ENCODE results near the gene SYNPO. TPM values are rescaled to one million over a fixed set of nuclear protein-coding genes. Genes with fewer than 3 reads are reported as not detected.

SYNPO gene
- total RNA-seq, 2 donors from 2014 or later = 503 to 769 TPM

Other genes with a start within 250 kb of the SYNPO start
- 100 to 1,000 TPM; 255 to 433 TPM for gene CD74, start 227.8 kb upstream of the SYNPO start, total RNA-seq
- gene RPS14, start 190.9 kb upstream of the SYNPO start, total RNA-seq = 1,000 to 10,000 TPM; 1,239 to 1,275 TPM
- 10 to 100 TPM; 59.3 to 71.2 TPM for gene NDST1, start 132.5 kb upstream of the SYNPO start, total RNA-seq
- 1 to 10 TPM; 2.9 to 3.0 TPM for gene MYOZ3, start 20.6 kb downstream of the SYNPO start, total RNA-seq
- gene RBM22, start 60.4 kb downstream of the SYNPO start, total RNA-seq = 10 to 100 TPM; 27.2 to 28.2 TPM
- 10 to 100 TPM; 37.8 to 48.1 TPM for gene DCTN4, start 118.4 kb downstream of the SYNPO start, total RNA-seq
- gene SMIM3, start 138.1 kb downstream of the SYNPO start, total RNA-seq = 10 to 100 TPM; 27.9 to 37.8 TPM
- gene IRGM, start 205.9 kb downstream of the SYNPO start, total RNA-seq = not detected